ENCODE results near the gene MT1X.

Gene MT1X

DNA sequence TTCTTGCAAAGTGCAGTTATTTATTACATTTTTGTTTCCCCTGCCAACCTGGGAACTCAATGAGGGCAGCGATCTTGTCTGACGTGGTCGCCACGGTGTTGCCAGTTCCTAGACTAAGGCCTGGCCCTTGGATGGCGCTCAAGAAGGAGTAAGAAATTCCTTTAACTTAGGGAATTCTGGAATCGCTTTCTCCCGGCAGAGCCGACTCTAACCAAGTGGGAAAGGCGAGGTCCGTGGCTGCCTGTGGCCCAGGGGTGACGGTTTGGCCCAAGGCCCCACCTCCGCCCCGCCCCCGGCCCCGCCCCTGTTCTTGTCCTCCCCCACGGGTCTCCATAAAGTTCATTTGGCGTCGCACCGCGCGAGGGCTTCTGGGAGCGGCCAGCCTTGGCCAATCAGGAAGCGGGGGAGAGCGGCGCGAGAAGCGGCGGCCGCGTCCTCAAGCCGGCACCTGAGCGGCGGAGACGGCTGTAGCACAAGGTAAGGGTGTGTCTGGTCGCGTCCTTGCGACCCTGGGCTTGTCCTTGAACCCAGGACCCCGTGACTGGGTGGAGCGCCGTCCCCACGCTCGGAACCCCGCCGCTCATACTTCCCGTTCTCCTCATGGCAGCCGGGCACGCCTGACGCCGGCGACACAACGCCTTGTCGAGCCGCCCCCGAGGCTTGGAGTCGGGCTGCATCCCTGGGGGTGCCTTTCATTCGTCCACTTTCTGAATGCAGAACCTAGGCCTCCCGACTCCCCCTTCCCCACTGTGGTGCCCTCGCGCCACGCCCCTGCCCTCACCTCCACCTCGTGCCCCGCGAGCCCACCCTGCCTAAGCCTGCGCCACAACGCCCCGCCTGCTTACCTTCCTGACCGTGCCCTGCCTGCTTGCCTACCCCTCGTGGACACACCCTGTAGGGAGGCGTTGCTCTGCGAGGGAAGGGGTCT, 47.7 kb downstream of the MT1X start, which contains the start of gene NUP93:
NUP93 (plus strand) TSS at position 395 of the 928 bp plus-strand sequence. CDS start 18,119 bp downstream, outside the sequence.
- Histone ChIP-seq H4K20me1 (ENCODE audit: insufficient read depth, low read length) (peaks cover 29% of the 10 kb centered on the region), H3K27me3 (ENCODE audit: low read depth, low read length) (no peaks in the 10 kb centered on the region), H3K36me3 (replicated peaks; ENCODE audit: low read depth, low read length) (peaks cover 8% of the 10 kb centered on the region), H3K4me3 (ENCODE audit: low read length) (peak within 1 kb of the TSS; percentile 91), H3K27ac (ENCODE audit: low read length) (peak within 1 kb of the TSS; percentile 16), H3K9me3 (ENCODE audit: insufficient read depth, low read length) (no peaks in the 10 kb centered on the region), H3K4me1 (ENCODE audit: low read length) (peaks cover 35% of the 10 kb centered on the region), H3K4me2 (ENCODE audit: low read length) (peak within 1 kb of the TSS; percentile 90), H2AFZ (ENCODE audit: low read depth, low read length) (peak within 1 kb of the TSS; percentile 96), H3K79me2 (ENCODE audit: low read length) (peaks cover 50% of the 10 kb centered on the region), H3K9ac (ENCODE audit: low read length) (peak within 1 kb of the TSS; percentile 67)
- TF ChIP-seq EZH2phosphoT487 (IDR thresholded peaks at IDR 0.05; ENCODE audit: low read depth) = no peak
- TF ChIP-seq, protein P1, sequence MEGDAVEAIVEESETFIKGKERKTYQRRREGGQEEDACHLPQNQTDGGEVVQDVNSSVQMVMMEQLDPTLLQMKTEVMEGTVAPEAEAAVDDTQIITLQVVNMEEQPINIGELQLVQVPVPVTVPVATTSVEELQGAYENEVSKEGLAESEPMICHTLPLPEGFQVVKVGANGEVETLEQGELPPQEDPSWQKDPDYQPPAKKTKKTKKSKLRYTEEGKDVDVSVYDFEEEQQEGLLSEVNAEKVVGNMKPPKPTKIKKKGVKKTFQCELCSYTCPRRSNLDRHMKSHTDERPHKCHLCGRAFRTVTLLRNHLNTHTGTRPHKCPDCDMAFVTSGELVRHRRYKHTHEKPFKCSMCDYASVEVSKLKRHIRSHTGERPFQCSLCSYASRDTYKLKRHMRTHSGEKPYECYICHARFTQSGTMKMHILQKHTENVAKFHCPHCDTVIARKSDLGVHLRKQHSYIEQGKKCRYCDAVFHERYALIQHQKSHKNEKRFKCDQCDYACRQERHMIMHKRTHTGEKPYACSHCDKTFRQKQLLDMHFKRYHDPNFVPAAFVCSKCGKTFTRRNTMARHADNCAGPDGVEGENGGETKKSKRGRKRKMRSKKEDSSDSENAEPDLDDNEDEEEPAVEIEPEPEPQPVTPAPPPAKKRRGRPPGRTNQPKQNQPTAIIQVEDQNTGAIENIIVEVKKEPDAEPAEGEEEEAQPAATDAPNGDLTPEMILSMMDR (IDR thresholded peaks at IDR 0.05; ENCODE audit: low read depth, low read length) = peak; percentile 32

DNA sequence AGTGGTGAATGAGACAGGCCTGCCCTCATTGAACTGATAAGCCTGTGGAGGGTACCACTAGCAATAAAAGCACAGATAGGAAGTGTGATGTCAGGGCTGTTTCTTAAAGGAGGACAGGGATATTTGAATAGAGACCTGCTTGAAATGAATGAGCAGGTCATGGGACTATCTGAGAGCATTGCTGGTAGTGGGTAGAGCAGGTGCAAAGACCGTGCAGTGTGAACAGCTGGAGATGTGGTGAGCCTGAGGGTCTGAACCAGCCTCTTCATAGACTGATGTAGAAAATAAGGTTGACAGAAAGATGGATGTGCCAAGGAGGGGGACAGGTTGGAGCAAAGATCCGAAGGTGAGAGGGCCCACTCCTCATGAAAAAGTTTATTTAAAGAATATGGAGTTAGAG, 50.1 kb downstream of the MT1X start:
- H2AFZ ChIP-seq (ENCODE audit: low read depth, low read length) = no peak overlapping the region
- H3K9me3 ChIP-seq (ENCODE audit: insufficient read depth, low read length) = no peaks in the 10 kb centered on the region
- H3K4me3 ChIP-seq (ENCODE audit: low read length) = peak overlapping the region; percentile 54
- H3K4me2 ChIP-seq (ENCODE audit: low read length) = peak overlapping the region; percentile 90
- TF ChIP-seq, protein P1 (IDR thresholded peaks at IDR 0.05; ENCODE audit: low read depth, low read length) = no peak
- no peak for TF ChIP-seq EZH2phosphoT487 (IDR thresholded peaks at IDR 0.05; ENCODE audit: low read depth)
- H3K36me3 ChIP-seq (replicated peaks; ENCODE audit: low read depth, low read length) = peaks cover 12% of the 10 kb centered on the region
- peaks cover 45% of the 10 kb centered on the region for H3K4me1 ChIP-seq (ENCODE audit: low read length)
- peak overlapping the region; percentile 80 for H3K27ac ChIP-seq (ENCODE audit: low read length)
- no peaks in the 10 kb centered on the region for H3K27me3 ChIP-seq (ENCODE audit: low read depth, low read length)
- peaks cover 33% of the 10 kb centered on the region for H4K20me1 ChIP-seq (ENCODE audit: insufficient read depth, low read length)
- peak overlapping the region; percentile 50 for H3K9ac ChIP-seq (ENCODE audit: low read length)
- peaks cover 74% of the 10 kb centered on the region for H3K79me2 ChIP-seq (ENCODE audit: low read length)

DNA sequence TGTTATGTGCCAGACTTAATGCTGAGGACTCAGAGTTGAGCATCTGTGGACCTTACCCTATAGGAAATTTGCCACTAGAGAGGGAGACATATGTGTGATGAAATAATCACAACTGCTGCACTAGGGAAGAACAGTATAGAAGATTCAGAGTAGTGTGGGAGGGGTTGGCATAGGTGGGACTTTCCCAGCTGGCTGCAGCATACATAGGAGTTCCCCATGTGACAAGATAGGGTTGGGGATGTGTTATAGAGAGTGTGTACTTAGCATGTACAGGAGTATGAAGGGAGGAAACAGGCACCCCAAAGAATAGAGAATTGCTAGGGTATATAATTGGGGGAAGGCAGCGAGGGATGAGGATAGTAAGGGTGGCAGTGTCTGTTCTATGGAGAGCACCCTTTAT, 50.6 kb downstream of the MT1X start:
- H4K20me1 ChIP-seq (ENCODE audit: insufficient read depth, low read length) = peaks cover 33% of the 10 kb centered on the region
- peak overlapping the region; percentile 42 for H3K9ac ChIP-seq (ENCODE audit: low read length)
- H3K36me3 ChIP-seq (replicated peaks; ENCODE audit: low read depth, low read length) = peaks cover 17% of the 10 kb centered on the region
- H3K79me2 ChIP-seq (ENCODE audit: low read length) = peaks cover 79% of the 10 kb centered on the region
- peak overlapping the region; percentile 90 for H3K4me2 ChIP-seq (ENCODE audit: low read length)
- H3K27me3 ChIP-seq (ENCODE audit: low read depth, low read length) = no peaks in the 10 kb centered on the region
- H3K4me1 ChIP-seq (ENCODE audit: low read length) = peaks cover 45% of the 10 kb centered on the region
- peak overlapping the region; percentile 54 for H3K4me3 ChIP-seq (ENCODE audit: low read length)
- no peak for TF ChIP-seq EZH2phosphoT487 (IDR thresholded peaks at IDR 0.05; ENCODE audit: low read depth)
- TF ChIP-seq, protein P1 (IDR thresholded peaks at IDR 0.05; ENCODE audit: low read depth, low read length) = no peak
- H2AFZ ChIP-seq (ENCODE audit: low read depth, low read length) = no peak overlapping the region
- H3K27ac ChIP-seq (ENCODE audit: low read length) = peak overlapping the region; percentile 80
- H3K9me3 ChIP-seq (ENCODE audit: insufficient read depth, low read length) = no peaks in the 10 kb centered on the region
